Heart right ventricle (tissue), 16 donors: ENCODE measurements around the gene SNRPB. TPM values are rescaled to one million over a fixed set of nuclear protein-coding genes. Genes with fewer than 3 reads are reported as not detected.

Source experiments
- ATAC-seq, 8 donors: fragments of 200-7000 bp; cut with Tn5 transposase; one replicate each; pipeline ENCODE4 v1.9.1; 2020; ENCODE audit warnings: mild to moderate bottlenecking in 8 of 8, moderate library complexity in 8 of 8, moderate number of reproducible peaks in 1 of 8
- DNase-seq, 2 donors: peaks; one replicate each; pipeline ENCODE4 v3.0.0-alpha.2; 2020
- H3K27ac ChIP-seq, 10 donors: fragments of 200-600 bp; sonication (generic) in 2 of 10; one replicate each; pipeline versions ENCODE4 v1.5.0 to v1.8.0; 2020 to 2022; ENCODE audit warnings: mild to moderate bottlenecking in 3 of 10
- H3K27me3 ChIP-seq, 7 donors: fragments of 200-600 bp; one replicate each; pipeline ENCODE4 v1.8.0; 2021 to 2022; ENCODE audit warnings: mild to moderate bottlenecking in 2 of 7
- H3K36me3 ChIP-seq, 9 donors: fragments of 200-600 bp; sonication (generic) in 1 of 9; one replicate each; pipeline versions ENCODE4 v1.5.0 to v1.8.0; 2020 to 2022; ENCODE audit warnings: mild to moderate bottlenecking in 2 of 9
- H3K4me1 ChIP-seq, 9 donors: fragments of 200-600 bp; sonication (generic) in 1 of 9; one replicate each; pipeline versions ENCODE4 v1.5.0 to v1.8.0; 2020 to 2022; ENCODE audit warnings: mild to moderate bottlenecking in 4 of 9
- H3K4me3 ChIP-seq, 10 donors: fragments of 200-600 bp; sonication (generic) in 2 of 10; one replicate each; pipeline versions ENCODE4 v1.5.0 to v1.8.0; 2020 to 2022; ENCODE audit warnings: mild to moderate bottlenecking in 7 of 10, moderate library complexity in 2 of 10
- H3K9me3 ChIP-seq, 11 donors: fragments of 200-600 bp in 10 of 11; sonication (generic) in 2 of 11; one replicate each; pipeline versions ENCODE4 v1.5.0 to v1.8.0; 2013 to 2022; ENCODE audit warnings: mild to moderate bottlenecking in 2 of 11, control low read depth in 1 of 11, moderate library complexity in 1 of 11
- CTCF ChIP-seq, 9 donors: fragments of 200-600 bp; sonication (generic) in 2 of 9; IDR thresholded peaks; one replicate each; pipeline versions ENCODE4 v1.5.0 to v1.8.0; 2021 to 2022; ENCODE audit warnings: antibody characterized with exemption in 9 of 9, mild to moderate bottlenecking in 5 of 9, moderate library complexity in 1 of 9
- WGBS, 2 donors: extraction: QIAGEN DNeasy Blood & Tissue Kit; methylation state at CpG; one replicate each; pipeline ENCODE4 v1.1.7; 2013; ENCODE audit warnings: inconsistent platforms in 1 of 2; 5-methylcytosine and 5-hydroxymethylcytosine counted together
- intact Hi-C, 10 donors: fragments of 100-400 bp; cut with DNase I; formaldehyde crosslinking; loops; one replicate each; pipeline versions ENCODE4 v1.11.1 to v1.14.2; 2022
- polyA plus RNA-seq, 2 donors: library from polyadenylated mRNA; stranded (reverse); fragments of 200-250 nt; gene quantifications; one replicate each; pipeline ENCODE4 v1.2.3, GENCODE V29; 2013
- total RNA-seq, 10 donors: library from RNA; stranded (reverse); fragmentation: NEBNext Ultra II Directional in 3 of 10; extraction: Animal tissue kit (Norgen Biotek cat#: 25700) in 3 of 10; gene quantifications; one replicate each; pipeline versions ENCODE4 v1.2.1 to v1.2.4, GENCODE V29; 2021 to 2023
- donor health status: Arrhythmogenic right ventricular cardiomyopathy.
- donor health status: ischemic (EF 13 %, LVEDD 7.1; RV severe dilation, severe dysfunction).
- donor health status: healthy with polysubstance abuse.
- donor health status: DM: no; HTN: yes; CAD: no.
- donor health status: DM: no; HTN: no; CAD: no.
- donor health status: ischemic (EF 25% LVEDD 6.9; RV normal size, moderate dysfunction).
- donor health status: ischemic (EF 25% LVEDD 5.7; RV mildly dilated, moderate dysfunction).
- donor health status: healthy.
- donor health status: DM: yes; HTN: yes; CAD: no.
- donor health status: Ischemic cardiomyopathy.
- donor health status: ischemic (EF 35%, LVEDD 5.7; RV mildly dilated, moderate dysfunction).
- donor health status: nonischemic (EF 11% LVEDD 7.7; RV severe dilation, severe dysfunction).
- donor health status: DM: yes; HTN: yes; CAD: no.
- donor health status: PGD.
- donor health status: ischemic (EF 29% LVEDD 5.4; RV normal size, mild dysfunction).
- donor health status: nonischemic (EF 23%, LVEDD 6.1; RV moderate dilation, normal function).

Gene SNRPB
- total and polyA plus RNA-seq, 12 donors, result 41.4 to 239 (median 53.2) TPM

GRCh38 chr20:2469991-2470422 lies 582 bp downstream of the SNRPB start:
- H3K27ac ChIP-seq, result peak overlapping the region; percentile 68 to 97 (median 90)
- DNase-seq (peak in 1 of 2 donors; percentile 40), ATAC-seq (peak; percentile 18 to 67 (median 58))
- intact Hi-C loops, result loop anchor here in 3 of 10 donors (1.0 to 10.0 kb wide), 4 partner anchors 37 to 695 kb away; partner anchors contain the start of genes STK35 (in 2 of the 3) and ZNF343 (in 1 of the 3)
- no peak for TF ChIP-seq CTCF (IDR thresholded peaks at IDR 0.05)
- H3K4me1 ChIP-seq, result peaks cover 0 to 37% (median 23%) of the 10 kb centered on the region in 9 donors
- no peaks in the 10 kb centered on the region for H3K27me3 ChIP-seq
- H3K36me3 ChIP-seq, result peaks cover 0 to 41% (median 27%) of the 10 kb centered on the region in 9 donors
- H3K4me3 ChIP-seq, result peak overlapping the region; percentile 37 to 96 (median 84)
- H3K9me3 ChIP-seq, result no peaks in the 10 kb centered on the region
- WGBS, 2 donors, result 1% methylated on average over 19 of the region's 19 CpGs

GRCh38 chr20:2468581-2469407 lies 1.8 kb downstream of the SNRPB start:
- ATAC-seq, result no peak
- no peak for TF ChIP-seq CTCF (IDR thresholded peaks at IDR 0.05)
- Histone ChIP-seq H3K27me3 (no peaks in the 10 kb centered on the region), H3K9me3 (no peaks in the 10 kb centered on the region), H3K36me3 (peaks cover 0 to 53% (median 39%) of the 10 kb centered on the region in 9 donors), H3K4me3 (peak overlapping the region in 8 of 10 donors; percentile 65 to 96 (median 85)), H3K27ac (no peak overlapping the region), H3K4me1 (peaks cover 0 to 37% (median 23%) of the 10 kb centered on the region in 9 donors)
- WGBS, 2 donors, result 78 to 79% methylated on average over 11 of the region's 11 CpGs
- no peak for DNase-seq
- intact Hi-C loops, result loop anchor here in 1 of 10 donors (10.0 kb wide), 2 partner anchors 364 to 694 kb away; partner anchors contain the start of gene STK35

- intact Hi-C loops, result loop anchor here in 1 of 10 donors (10.0 kb wide), 2 partner anchors 363 to 693 kb away; partner anchors contain the start of gene STK35
- peaks cover 3 to 67% (median 53%) of the 10 kb centered on the region in 9 donors for H3K36me3 ChIP-seq
- 79 to 83% methylated on average over 5 of the region's 5 CpGs for WGBS, 2 donors
Measured at GRCh38 chr20:2467412-2467811, 3.2 kb downstream of the SNRPB start.

More at GRCh38 chr20:2467412-2467811, 3.2 kb downstream of the SNRPB start:
- Histone ChIP-seq H3K27me3 (no peaks in the 10 kb centered on the region), H3K9me3 (no peaks in the 10 kb centered on the region), H3K27ac (no peak overlapping the region), H3K4me1 (peaks cover 0 to 37% (median 23%) of the 10 kb centered on the region in 9 donors), H3K4me3 (no peak overlapping the region)
- DNase-seq (no peak), ATAC-seq (no peak)
- no peak for TF ChIP-seq CTCF (IDR thresholded peaks at IDR 0.05)
